GM18511 (cell line): Measurements from ENCODE around the gene PANK2.
"Not testable (repeated sequence)": the region's sequence is repeated elsewhere in the genome, so short reads cannot be mapped to it uniquely, and the experiment has no call there.

Source experiments
- ATAC-seq: cut with Tn5 transposase; IDR thresholded peaks from one replicate; pipeline ENCODE4 v1.9.1; 2021; ENCODE audit warnings: mild to moderate bottlenecking, moderate library complexity; ENCODE audit not compliant: unreplicated experiment

PANK2 gene

DNA sequence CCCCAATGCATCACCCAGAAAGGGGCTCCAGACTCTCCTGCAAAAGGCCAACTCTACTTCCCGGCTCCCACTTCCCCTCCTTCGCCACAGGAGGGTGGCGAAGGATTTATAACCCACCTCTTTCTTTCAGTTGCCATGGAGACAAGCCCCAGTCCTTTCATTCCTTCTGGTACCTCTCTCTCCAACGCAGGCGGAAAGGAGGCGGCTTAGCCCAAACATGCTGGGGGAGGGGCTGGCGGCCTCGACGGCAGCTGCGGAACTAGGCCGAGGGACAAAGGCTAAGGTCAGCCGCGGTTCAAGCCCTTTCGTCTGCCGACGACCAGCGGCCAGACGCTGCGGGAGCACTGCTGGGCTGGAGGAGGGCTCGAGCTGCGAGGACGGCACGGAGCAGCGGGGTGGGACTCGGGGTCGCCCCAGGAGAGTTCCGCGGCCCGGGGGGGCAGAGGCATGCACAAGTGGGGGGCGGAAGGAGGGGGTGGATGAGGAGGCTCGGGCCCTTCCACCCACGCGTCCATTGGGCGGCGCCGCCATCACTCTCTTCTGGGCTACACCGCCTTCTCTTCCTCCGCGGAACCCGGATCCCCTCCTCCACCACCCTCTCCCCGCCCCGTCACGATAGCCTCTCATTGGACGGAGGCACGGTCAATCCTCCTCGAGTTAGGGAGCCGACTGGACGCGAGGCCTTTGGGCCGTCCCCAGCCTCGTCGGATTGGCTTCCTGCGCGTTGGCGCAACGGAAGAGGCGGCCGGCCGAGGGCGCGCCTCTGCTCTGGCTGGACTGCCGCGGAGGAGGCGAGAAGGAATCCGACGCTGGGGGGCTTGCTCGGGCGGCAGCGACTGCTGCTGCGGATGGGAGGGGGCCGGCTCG, at the start of gene PANK2:
Gene PANK2, plus strand, starts transcription at position 766 of the 867 bp plus-strand sequence.
- peak; percentile 95 for ATAC-seq

GRCh38 chr20:3840201-3840600, 49.0 kb upstream of the PANK2 start:
- not testable (repeated sequence) for ATAC-seq

GRCh38 chr20:3842348-3842930, 46.7 kb upstream of the PANK2 start:
- ATAC-seq: no peak

DNA sequence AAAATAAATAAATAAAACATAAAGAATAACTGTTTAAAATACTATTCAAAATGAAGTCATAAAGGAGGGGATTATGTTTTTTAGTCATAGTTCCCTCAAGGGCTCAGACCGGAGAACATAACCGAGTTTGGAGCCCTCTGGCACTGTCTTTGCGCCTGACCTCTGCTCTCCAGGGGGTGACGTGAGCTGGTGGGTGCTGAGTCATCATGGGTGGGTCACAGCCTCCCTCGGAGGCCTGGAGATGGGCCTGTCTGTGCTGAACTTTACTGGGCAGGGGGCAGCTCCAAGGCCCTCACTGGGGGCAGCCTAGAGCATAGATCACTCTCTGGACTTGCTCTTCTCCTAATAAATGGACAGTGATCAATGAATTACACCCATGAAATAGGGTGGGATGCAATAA, 45.7 kb upstream of the PANK2 start:
- no peak for ATAC-seq

GRCh38 chr20:3843990-3844619, 45.1 kb upstream of the PANK2 start:
- ATAC-seq: not testable (repeated sequence)

GRCh38 chr20:3846378-3846739, 42.8 kb upstream of the PANK2 start:
- ATAC-seq: no peak

- ATAC-seq: peak; percentile 94
Observed at GRCh38 chr20:3846740-3847428, 42.3 kb upstream of the PANK2 start, which contains the start of gene MAVS. Gene MAVS, plus strand, starts transcription at chr20:3846834. Its CDS starts 7,791 bp downstream, at chr20:3854625.

GRCh38 chr20:3847429-3847940, 41.7 kb upstream of the PANK2 start:
- no peak for ATAC-seq

DNA sequence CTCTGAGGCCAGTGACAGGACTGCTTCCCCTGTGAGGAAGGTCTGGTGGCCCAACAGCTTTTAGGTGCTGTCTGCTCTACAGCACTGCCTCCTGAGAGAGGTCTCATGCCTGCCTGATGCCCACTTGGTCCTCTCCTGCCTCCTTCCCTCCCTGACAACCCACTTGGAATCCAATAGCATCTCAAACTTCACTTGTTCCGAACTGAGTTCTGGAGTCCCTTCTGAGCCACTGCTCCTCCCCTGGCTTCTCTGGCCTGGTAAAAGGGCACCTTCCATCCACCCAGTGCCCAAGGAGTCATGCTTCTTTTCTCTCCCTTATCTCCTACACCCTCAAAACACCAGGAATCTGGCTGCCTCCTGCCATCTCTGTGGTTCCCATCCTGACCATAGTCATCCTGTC, 40.6 kb upstream of the PANK2 start:
- ATAC-seq: no peak

DNA sequence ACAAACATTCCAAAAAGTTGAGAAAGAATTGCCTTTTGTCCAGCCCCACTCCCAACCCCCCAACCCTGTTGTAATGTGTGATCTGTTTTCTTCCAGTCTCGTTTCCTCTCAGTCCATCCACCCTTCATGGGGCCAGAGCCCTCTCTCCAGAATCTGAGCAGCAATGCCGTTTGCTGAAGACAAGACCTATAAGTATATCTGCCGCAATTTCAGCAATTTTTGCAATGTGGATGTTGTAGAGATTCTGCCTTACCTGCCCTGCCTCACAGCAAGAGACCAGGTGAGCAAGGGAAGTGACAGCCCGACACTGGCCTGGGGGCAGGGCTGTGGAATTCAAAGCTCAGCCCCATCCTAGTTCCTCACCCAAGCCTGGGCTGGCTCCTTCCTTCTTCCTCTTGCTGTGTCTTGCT, 34.7 kb upstream of the PANK2 start:
- no peak for ATAC-seq

GRCh38 chr20:3857405-3857804, 31.8 kb upstream of the PANK2 start:
- ATAC-seq: no peak

DNA sequence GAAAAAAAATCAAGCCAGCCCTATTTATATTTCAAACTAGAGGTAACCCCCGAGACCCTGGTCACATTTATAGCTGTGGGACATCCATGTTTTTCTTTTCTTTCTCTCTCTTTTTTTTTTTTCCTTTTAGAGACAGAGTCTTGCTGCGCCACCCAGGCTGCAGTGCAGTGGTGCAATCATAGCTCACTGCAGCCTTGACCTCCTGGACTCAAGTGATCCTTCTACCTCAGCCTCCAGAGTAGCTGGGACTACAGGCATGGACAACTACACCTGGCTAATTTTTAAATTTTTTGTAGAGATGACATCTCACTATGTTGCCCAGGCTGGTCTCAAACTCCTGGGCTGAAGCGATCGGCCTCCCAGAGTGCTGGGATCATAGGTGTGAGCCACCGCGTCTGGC, 30.5 kb upstream of the PANK2 start:
- ATAC-seq: no peak

- no peak for ATAC-seq
Observed at GRCh38 chr20:3861191-3861590, 28.0 kb upstream of the PANK2 start.

GRCh38 chr20:3862333-3862732, 26.9 kb upstream of the PANK2 start:
- no peak for ATAC-seq

- no peak for ATAC-seq
Observed at GRCh38 chr20:3863317-3863716, 25.9 kb upstream of the PANK2 start.

- ATAC-seq: no peak
Observed at GRCh38 chr20:3864518-3864917, 24.7 kb upstream of the PANK2 start.

- ATAC-seq: no peak
Observed at GRCh38 chr20:3865152-3865886, 23.9 kb upstream of the PANK2 start.

DNA sequence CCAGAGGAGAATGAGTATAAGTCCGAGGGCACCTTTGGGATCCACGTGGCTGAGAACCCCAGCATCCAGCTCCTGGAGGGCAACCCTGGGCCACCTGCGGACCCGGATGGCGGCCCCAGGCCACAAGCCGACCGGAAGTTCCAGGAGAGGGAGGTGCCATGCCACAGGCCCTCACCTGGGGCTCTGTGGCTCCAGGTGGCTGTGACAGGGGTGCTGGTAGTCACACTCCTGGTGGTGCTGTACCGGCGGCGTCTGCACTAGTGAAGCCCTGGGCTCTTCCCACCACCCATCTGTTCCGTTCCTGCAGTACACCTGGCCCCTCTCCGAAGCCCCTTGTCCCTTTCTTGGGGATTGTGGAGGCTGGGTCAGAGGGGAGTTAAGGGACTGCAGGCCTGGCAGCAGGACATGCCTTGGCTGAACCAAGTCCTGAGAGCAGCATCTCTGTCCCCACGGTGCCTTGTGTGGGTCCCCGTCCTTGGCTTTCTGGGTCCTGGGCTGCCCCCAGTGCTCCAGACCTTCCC, 23.2 kb upstream of the PANK2 start:
- ATAC-seq: no peak

- ATAC-seq: no peak
Observed at GRCh38 chr20:3866464-3866863, 22.7 kb upstream of the PANK2 start.

- ATAC-seq: no peak
Observed at GRCh38 chr20:3867802-3868201, 21.4 kb upstream of the PANK2 start.
